ENCODE measurements around the gene CHST15.

CHST15 gene

DNA sequence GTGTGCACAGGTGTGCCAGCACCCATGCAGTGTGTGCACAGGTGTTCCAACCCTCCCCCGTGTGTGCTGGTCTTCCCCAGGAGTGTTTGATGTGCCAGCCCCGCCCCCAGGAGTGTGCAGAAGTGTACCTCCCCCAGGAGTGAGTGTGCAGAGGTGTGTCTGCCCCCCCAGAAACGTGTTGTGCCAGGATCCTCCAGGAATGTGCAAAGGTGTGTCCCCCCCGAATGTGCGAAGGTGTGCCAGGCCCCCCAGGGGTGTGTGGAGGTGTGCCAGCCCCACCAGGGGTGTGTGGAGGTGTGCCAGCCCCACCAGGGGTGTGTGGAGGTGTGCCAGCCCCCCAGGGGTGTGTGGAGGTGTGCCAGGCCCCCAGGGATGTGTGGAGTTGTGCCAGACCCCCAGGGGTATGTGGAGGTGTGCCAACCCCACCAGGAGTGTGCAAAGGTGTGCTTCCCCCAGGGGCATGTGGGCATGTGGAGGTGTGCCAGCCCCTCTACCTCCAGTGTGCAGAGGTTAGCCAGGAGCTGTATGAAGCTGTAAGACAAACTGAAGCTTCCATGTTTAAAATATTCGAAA lies 33.2 kb downstream of the CHST15 start:
- Histone ChIP-seq H3K36me3 (ENCODE audit: insufficient read depth, low read length) (no peaks in the 10 kb centered on the region), H3K27me3 (ENCODE audit: insufficient read depth, low read length, poor library complexity, severe bottlenecking) (no peaks in the 10 kb centered on the region), H3K9ac (ENCODE audit: low read depth, low read length, poor library complexity, severe bottlenecking) (no peak overlapping the region), H4K20me1 (ENCODE audit: insufficient read depth, low read length, poor library complexity, severe bottlenecking) (no peaks in the 10 kb centered on the region), H3K9me3 (ENCODE audit: insufficient read depth, low read depth, low read length) (no peaks in the 10 kb centered on the region), H2AFZ (ENCODE audit: low read length) (no peak overlapping the region), H3F3A (ENCODE audit: low read depth) (no peaks in the 10 kb centered on the region), H3K4me1 (ENCODE audit: insufficient read depth, low read length, poor library complexity, severe bottlenecking) (no peaks in the 10 kb centered on the region), H3K4me3 (ENCODE audit: low read length, poor library complexity, severe bottlenecking) (no peak overlapping the region), H3K79me2 (ENCODE audit: insufficient read depth, low read length) (no peaks in the 10 kb centered on the region), H3K4me2 (ENCODE audit: low read depth, low read length, poor library complexity, severe bottlenecking) (no peak overlapping the region), H3K9me2 (replicated peaks; ENCODE audit: low read depth, low read length) (no peaks in the 10 kb centered on the region)
- TF ChIP-seq EZH2phosphoT487 (IDR thresholded peaks at IDR 0.05; ENCODE audit: borderline replicate concordance) = no peak
- TF ChIP-seq, protein P1, sequence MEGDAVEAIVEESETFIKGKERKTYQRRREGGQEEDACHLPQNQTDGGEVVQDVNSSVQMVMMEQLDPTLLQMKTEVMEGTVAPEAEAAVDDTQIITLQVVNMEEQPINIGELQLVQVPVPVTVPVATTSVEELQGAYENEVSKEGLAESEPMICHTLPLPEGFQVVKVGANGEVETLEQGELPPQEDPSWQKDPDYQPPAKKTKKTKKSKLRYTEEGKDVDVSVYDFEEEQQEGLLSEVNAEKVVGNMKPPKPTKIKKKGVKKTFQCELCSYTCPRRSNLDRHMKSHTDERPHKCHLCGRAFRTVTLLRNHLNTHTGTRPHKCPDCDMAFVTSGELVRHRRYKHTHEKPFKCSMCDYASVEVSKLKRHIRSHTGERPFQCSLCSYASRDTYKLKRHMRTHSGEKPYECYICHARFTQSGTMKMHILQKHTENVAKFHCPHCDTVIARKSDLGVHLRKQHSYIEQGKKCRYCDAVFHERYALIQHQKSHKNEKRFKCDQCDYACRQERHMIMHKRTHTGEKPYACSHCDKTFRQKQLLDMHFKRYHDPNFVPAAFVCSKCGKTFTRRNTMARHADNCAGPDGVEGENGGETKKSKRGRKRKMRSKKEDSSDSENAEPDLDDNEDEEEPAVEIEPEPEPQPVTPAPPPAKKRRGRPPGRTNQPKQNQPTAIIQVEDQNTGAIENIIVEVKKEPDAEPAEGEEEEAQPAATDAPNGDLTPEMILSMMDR (conservative IDR thresholded peaks at IDR 0.05; ENCODE audit: low read length) = no peak

DNA sequence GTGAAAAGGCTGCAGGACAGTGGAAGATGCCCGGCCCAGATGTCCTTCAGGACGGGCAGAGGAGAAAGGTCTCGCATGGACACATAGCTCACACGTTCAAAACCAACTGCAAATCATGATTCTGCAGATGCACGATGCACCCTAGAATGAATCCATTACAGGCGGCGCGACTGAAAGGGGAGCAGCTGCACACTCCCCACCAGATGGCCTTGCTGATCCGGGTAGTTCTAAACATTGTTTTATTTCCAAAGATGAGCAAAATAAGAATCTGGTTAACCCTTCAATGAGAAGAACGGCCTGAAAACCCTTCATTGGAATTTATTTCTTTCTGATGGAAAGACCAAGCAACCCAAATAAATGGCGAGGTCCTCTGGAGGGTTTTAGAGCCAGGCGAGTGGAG lies 33.8 kb downstream of the CHST15 start:
- H3K79me2 ChIP-seq (ENCODE audit: insufficient read depth, low read length) = no peaks in the 10 kb centered on the region

DNA sequence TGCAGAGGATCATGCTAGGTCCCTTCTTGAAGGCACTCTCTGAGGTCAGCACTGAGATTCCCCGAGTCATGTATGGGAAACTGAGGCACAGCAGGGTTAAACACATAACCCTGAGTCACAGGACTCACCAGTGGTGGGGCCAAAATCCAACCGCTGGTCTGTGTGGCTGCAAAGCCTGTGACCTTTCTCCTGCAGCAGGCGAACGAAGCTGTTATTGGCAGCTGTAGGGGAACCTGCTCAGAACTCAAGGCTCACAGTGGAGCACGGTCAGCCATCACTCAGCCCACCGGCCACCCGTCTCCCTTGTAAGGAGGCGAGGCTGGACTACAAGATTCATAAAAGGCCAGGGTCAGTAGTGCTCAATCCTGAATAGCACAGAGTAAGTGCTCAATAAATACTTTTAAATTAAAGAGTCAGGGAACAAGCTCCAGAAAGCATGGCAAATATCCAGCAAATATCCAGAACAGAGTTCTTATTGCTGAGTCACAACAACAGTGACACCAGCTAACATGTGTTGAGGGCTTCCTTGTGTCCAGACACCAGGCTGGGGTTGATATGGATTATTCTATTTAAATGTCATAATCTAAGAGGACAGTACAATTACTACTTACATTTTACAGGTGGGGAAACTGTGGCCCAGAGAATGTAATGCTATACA lies 34.9 kb downstream of the CHST15 start:
- H3K79me2 ChIP-seq (ENCODE audit: insufficient read depth, low read length) = no peaks in the 10 kb centered on the region
- no peak overlapping the region for H2AFZ ChIP-seq (ENCODE audit: low read length)
- no peak overlapping the region for H3K4me3 ChIP-seq (ENCODE audit: low read length, poor library complexity, severe bottlenecking)
- H3F3A ChIP-seq (ENCODE audit: low read depth) = no peaks in the 10 kb centered on the region
- H3K9me2 ChIP-seq (replicated peaks; ENCODE audit: low read depth, low read length) = no peaks in the 10 kb centered on the region
- H3K27me3 ChIP-seq (ENCODE audit: insufficient read depth, low read length, poor library complexity, severe bottlenecking) = no peaks in the 10 kb centered on the region
- TF ChIP-seq, protein P1 (conservative IDR thresholded peaks at IDR 0.05; ENCODE audit: low read length) = no peak
- no peak for TF ChIP-seq EZH2phosphoT487 (IDR thresholded peaks at IDR 0.05; ENCODE audit: borderline replicate concordance)
- H3K4me2 ChIP-seq (ENCODE audit: low read depth, low read length, poor library complexity, severe bottlenecking) = no peak overlapping the region
- H3K9me3 ChIP-seq (ENCODE audit: insufficient read depth, low read depth, low read length) = no peaks in the 10 kb centered on the region
- no peaks in the 10 kb centered on the region for H3K36me3 ChIP-seq (ENCODE audit: insufficient read depth, low read length)
- H4K20me1 ChIP-seq (ENCODE audit: insufficient read depth, low read length, poor library complexity, severe bottlenecking) = no peaks in the 10 kb centered on the region
- H3K4me1 ChIP-seq (ENCODE audit: insufficient read depth, low read length, poor library complexity, severe bottlenecking) = peaks cover 5% of the 10 kb centered on the region
- no peak overlapping the region for H3K9ac ChIP-seq (ENCODE audit: low read depth, low read length, poor library complexity, severe bottlenecking)

More for the DNA sequence above, 33.8 kb downstream of the CHST15 start:
- Histone ChIP-seq H3K9ac (ENCODE audit: low read depth, low read length, poor library complexity, severe bottlenecking) (no peak overlapping the region), H3K4me1 (ENCODE audit: insufficient read depth, low read length, poor library complexity, severe bottlenecking) (no peaks in the 10 kb centered on the region), H3K9me2 (replicated peaks; ENCODE audit: low read depth, low read length) (no peaks in the 10 kb centered on the region), H3K4me2 (ENCODE audit: low read depth, low read length, poor library complexity, severe bottlenecking) (no peak overlapping the region), H3K9me3 (ENCODE audit: insufficient read depth, low read depth, low read length) (no peaks in the 10 kb centered on the region), H4K20me1 (ENCODE audit: insufficient read depth, low read length, poor library complexity, severe bottlenecking) (no peaks in the 10 kb centered on the region), H3K4me3 (ENCODE audit: low read length, poor library complexity, severe bottlenecking) (no peak overlapping the region), H3K27me3 (ENCODE audit: insufficient read depth, low read length, poor library complexity, severe bottlenecking) (no peaks in the 10 kb centered on the region), H3K36me3 (ENCODE audit: insufficient read depth, low read length) (no peaks in the 10 kb centered on the region), H3F3A (ENCODE audit: low read depth) (no peaks in the 10 kb centered on the region), H2AFZ (ENCODE audit: low read length) (no peak overlapping the region)
- TF ChIP-seq, protein P1 (conservative IDR thresholded peaks at IDR 0.05; ENCODE audit: low read length) = no peak
- TF ChIP-seq EZH2phosphoT487 (IDR thresholded peaks at IDR 0.05; ENCODE audit: borderline replicate concordance) = no peak

Data from Loucy (cell line).